K562 (cell line): ENCODE data around the gene IL27RA. TPM values are rescaled to one million over a fixed set of nuclear protein-coding genes. Genes with fewer than 3 reads are reported as not detected.

Source experiments
- CHD2 ChIP-seq: IDR thresholded peaks from 2 replicates; pipeline ENCODE4 v1.6.1; 2011; ENCODE audit warnings: low read depth, low read length
- CREBBP ChIP-seq: IDR thresholded peaks from one replicate; pipeline ENCODE4 v1.6.1; 2012; ENCODE audit warnings: low read depth, mild to moderate bottlenecking, control low read depth, inconsistent platforms, low read length
- HDAC6 ChIP-seq: IDR thresholded peaks from 2 replicates; pipeline ENCODE4 v1.6.1; 2012; ENCODE audit warnings: low read depth, mild to moderate bottlenecking, control low read depth, inconsistent platforms, low read length, moderate library complexity
- KDM4B ChIP-seq, 2 experiments: fragments of 450-650 bp in 1 of 2; sonication (generic) in 1 of 2; IDR thresholded peaks; 2 replicates each; pipeline ENCODE4 v1.6.1; 2016 to 2017; ENCODE audit warnings: borderline replicate concordance in 2 of 2, antibody characterized with exemption in 1 of 2, low read depth in 1 of 2, mild to moderate bottlenecking in 1 of 2
- LEF1 ChIP-seq: fragments of 450-650 bp; IDR thresholded peaks from 2 replicates; pipeline ENCODE4 v1.6.1; 2016; ENCODE audit warnings: mild to moderate bottlenecking
- NR2C2 ChIP-seq, 2 experiments: fragments of 200-800 bp in 1 of 2; sonication (Bioruptor generic) in 1 of 2; sonication (generic) in 1 of 2; formaldehyde crosslinking in 1 of 2; IDR thresholded peaks; 2 replicates each; pipeline versions ENCODE4 v1.6.1 to v1.8.0; 2016 to 2022; ENCODE audit warnings: mild to moderate bottlenecking in 1 of 2, missing compliant biosample characterization in 1 of 2, missing genetic modification characterization in 1 of 2, missing genetic modification reagents in 1 of 2
- NRF1 ChIP-seq, 2 experiments: fragments of 450-650 bp; IDR thresholded peaks in 1 of 2; conservative IDR thresholded peaks in 1 of 2; 2 replicates each; pipeline ENCODE4 v1.6.1; 2014; ENCODE audit warnings: mild to moderate bottlenecking in 2 of 2
- STAT5B ChIP-seq: fragments of 250-450 bp; sonication (Bioruptor Pico); IDR thresholded peaks from 2 replicates; pipeline ENCODE4 v1.8.0; 2021; ENCODE audit warnings: mild to moderate bottlenecking, inconsistent platforms
- SUPT5H ChIP-seq: fragments of 450-650 bp; IDR thresholded peaks from 2 replicates; pipeline ENCODE4 v1.6.1; 2016
- TEAD1 ChIP-seq, 2 experiments: fragments of 450-650 bp in 1 of 2; sonication (generic) in 1 of 2; formaldehyde crosslinking; IDR thresholded peaks; 2 replicates each; pipeline versions ENCODE4 v1.4.0 to v1.8.0; 2020 to 2022; ENCODE audit warnings: mild to moderate bottlenecking in 2 of 2, missing genetic modification reagents in 1 of 2
- ZNF584 ChIP-seq: fragments of 200-800 bp; sonication (Bioruptor generic); IDR thresholded peaks from 2 replicates; pipeline ENCODE4 v1.6.1; 2016; ENCODE audit warnings: low read depth, mild to moderate bottlenecking, missing genetic modification characterization, missing compliant biosample characterization
- polyA plus RNA-seq, 8 experiments: library from polyadenylated mRNA; depleted of rRNA in 4 of 8; stranded (reverse) in 5 of 8; unstranded in 3 of 8; fragments of >200 nt; fragmentation: Nextera tagmentation in 2 of 8; fragmentation: Illumina TruSeq in 1 of 8; extraction: Ambion mirVana in 2 of 8; extraction: Trizol in 1 of 8; gene quantifications; 2 replicates each; pipeline versions ENCODE4 v1.2.1 to v1.2.3, GENCODE V29; 2011 to 2014; ENCODE audit warnings: inconsistent platforms in 1 of 8, missing spikeins in 1 of 8
- total RNA-seq, 7 experiments: library from RNA; depleted of rRNA in 6 of 7; stranded (reverse); fragments of >200 nt in 6 of 7; fragmentation: Illumina TruSeq in 2 of 7; extraction: Trizol in 2 of 7; gene quantifications; 2 replicates each; pipeline versions ENCODE4 v1.2.1 to v1.2.3, GENCODE V29; 2011 to 2021; ENCODE audit warnings: low replicate concordance in 1 of 7
- TF ChIP-seq, protein P1 (sequence below): fragments of 250-450 bp; sonication (Bioruptor Pico); IDR thresholded peaks from 2 replicates; pipeline ENCODE4 v1.8.0; 2022; ENCODE audit warnings: inconsistent platforms
- TF ChIP-seq, protein P2 (sequence below): fragments of 250-450 bp; sonication (Bioruptor Pico); IDR thresholded peaks from 2 replicates; pipeline ENCODE4 v1.8.0; 2022; ENCODE audit warnings: moderate library complexity, mild to moderate bottlenecking, inconsistent platforms
- TF ChIP-seq, protein P3 (sequence below): fragments of 450-650 bp; formaldehyde crosslinking; IDR thresholded peaks from 2 replicates; pipeline ENCODE4 v1.4.0; 2020; ENCODE audit warnings: mild to moderate bottlenecking, mixed read lengths
- TF ChIP-seq, protein P4 (sequence below): fragments of 200-800 bp; sonication (Bioruptor generic); IDR thresholded peaks from 2 replicates; pipeline ENCODE4 v1.6.1; 2017; ENCODE audit warnings: missing genetic modification characterization, missing compliant biosample characterization
- TF ChIP-seq, protein P5 (sequence below): fragments of 250-450 bp; sonication (Bioruptor Pico); IDR thresholded peaks from 2 replicates; pipeline ENCODE4 v1.4.0; 2020; ENCODE audit warnings: mild to moderate bottlenecking
- TF ChIP-seq, protein P6 (sequence below): sonication (generic); formaldehyde crosslinking; IDR thresholded peaks from 2 replicates; pipeline ENCODE4 v1.8.0; 2022; ENCODE audit warnings: missing genetic modification reagents, mild to moderate bottlenecking, moderate library complexity, borderline replicate concordance

Gene IL27RA
- total and polyA plus RNA-seq, 9 of the 15 experiments (the other 6 are each of a cell fraction or from before 2014, with no cell fraction given) = 1.9 to 15.9 (median 12.0) TPM

DNA sequence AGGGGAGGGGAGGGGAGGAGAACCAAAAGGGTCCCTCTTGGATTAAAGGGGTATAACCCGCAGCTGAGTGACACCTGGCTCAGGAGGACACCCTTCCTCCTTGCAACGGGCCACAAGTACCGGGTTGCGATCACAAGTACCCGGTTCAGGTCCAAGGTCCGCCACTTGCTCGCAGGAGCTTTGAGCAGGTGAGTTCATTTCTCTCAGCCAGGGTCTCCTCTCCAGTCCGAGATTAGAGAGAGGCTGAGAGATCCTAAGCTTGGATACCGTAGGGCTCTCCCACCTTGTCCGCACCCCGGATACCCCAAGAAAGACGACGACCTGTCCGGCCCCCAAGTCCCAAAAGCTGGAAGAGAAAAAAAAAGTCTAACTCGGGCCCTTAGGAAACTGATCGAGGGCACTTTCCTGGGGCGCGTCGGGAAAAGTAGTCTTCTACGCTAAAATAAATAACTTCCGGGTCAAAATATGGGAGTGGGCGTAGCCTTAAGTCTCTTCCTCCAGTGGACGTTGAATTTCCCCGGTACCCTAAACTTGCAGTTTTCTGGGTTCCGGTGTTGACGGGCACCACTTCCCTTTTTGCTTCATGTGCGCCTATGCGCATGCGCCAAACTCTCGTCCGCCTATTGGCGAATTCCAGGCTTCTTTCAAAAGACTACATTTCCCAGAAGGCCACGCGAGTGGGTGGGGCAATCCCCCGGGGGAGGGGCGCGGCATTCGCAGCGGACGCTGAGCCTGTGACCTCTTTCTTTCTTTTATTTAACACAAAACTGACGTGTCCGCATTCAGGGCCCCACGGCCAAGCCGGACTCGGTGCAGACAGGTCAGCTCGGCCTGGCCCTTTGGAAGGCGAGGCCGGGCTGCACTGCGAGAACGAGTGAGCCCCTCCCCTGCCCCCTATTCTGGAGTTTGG, 49.6 kb downstream of the IL27RA start (continued):
- TF ChIP-seq, protein P1, sequence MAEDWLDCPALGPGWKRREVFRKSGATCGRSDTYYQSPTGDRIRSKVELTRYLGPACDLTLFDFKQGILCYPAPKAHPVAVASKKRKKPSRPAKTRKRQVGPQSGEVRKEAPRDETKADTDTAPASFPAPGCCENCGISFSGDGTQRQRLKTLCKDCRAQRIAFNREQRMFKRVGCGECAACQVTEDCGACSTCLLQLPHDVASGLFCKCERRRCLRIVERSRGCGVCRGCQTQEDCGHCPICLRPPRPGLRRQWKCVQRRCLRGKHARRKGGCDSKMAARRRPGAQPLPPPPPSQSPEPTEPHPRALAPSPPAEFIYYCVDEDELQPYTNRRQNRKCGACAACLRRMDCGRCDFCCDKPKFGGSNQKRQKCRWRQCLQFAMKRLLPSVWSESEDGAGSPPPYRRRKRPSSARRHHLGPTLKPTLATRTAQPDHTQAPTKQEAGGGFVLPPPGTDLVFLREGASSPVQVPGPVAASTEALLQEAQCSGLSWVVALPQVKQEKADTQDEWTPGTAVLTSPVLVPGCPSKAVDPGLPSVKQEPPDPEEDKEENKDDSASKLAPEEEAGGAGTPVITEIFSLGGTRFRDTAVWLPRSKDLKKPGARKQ (CRISPR knock-in tag) = no peak
- TF ChIP-seq KDM4B (IDR thresholded peaks at IDR 0.05; ENCODE audit: borderline replicate concordance in 2 of 2, low read depth in 1 of 2) (no peak; a peak in 1 of 4 replicates), CREBBP (no peak), NR2C2 (CRISPR knock-in tag; IDR thresholded peaks at IDR 0.05) (peak; percentile 97), NR2C2 (tag; IDR thresholded peaks at IDR 0.05) (peak; percentile 100), TEAD1 (CRISPR knock-in tag; IDR thresholded peaks at IDR 0.05) (peak; percentile 61 to 96), ZNF584 (CRISPR knock-in tag) (no peak), STAT5B (no peak), CHD2 (no peak), NRF1 (conservative IDR thresholded peaks at IDR 0.05 in 1 of 2, IDR thresholded peaks at IDR 0.05 in 1 of 2) (peak; percentile 98), HDAC6 (no peak), LEF1 (no peak), SUPT5H (peak; percentile 62; the same call in 1 of the 2 replicates)
- TF ChIP-seq, protein P2, sequence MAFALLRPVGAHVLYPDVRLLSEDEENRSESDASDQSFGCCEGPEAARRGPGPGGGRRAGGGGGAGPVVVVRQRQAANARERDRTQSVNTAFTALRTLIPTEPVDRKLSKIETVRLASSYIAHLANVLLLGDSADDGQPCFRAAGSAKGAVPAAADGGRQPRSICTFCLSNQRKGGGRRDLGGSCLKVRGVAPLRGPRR (CRISPR knock-in tag) = no peak
- TF ChIP-seq, protein P3, sequence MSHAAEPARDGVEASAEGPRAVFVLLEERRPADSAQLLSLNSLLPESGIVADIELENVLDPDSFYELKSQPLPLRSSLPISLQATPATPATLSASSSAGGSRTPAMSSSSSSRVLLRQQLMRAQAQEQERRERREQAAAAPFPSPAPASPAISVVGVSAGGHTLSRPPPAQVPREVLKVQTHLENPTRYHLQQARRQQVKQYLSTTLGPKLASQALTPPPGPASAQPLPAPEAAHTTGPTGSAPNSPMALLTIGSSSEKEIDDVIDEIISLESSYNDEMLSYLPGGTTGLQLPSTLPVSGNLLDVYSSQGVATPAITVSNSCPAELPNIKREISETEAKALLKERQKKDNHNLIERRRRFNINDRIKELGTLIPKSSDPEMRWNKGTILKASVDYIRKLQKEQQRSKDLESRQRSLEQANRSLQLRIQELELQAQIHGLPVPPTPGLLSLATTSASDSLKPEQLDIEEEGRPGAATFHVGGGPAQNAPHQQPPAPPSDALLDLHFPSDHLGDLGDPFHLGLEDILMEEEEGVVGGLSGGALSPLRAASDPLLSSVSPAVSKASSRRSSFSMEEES (CRISPR knock-in tag) = no peak
- TF ChIP-seq, protein P4, sequence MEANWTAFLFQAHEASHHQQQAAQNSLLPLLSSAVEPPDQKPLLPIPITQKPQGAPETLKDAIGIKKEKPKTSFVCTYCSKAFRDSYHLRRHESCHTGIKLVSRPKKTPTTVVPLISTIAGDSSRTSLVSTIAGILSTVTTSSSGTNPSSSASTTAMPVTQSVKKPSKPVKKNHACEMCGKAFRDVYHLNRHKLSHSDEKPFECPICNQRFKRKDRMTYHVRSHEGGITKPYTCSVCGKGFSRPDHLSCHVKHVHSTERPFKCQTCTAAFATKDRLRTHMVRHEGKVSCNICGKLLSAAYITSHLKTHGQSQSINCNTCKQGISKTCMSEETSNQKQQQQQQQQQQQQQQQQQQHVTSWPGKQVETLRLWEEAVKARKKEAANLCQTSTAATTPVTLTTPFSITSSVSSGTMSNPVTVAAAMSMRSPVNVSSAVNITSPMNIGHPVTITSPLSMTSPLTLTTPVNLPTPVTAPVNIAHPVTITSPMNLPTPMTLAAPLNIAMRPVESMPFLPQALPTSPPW (CRISPR knock-in tag) = peak; percentile 94
- TF ChIP-seq, protein P5, sequence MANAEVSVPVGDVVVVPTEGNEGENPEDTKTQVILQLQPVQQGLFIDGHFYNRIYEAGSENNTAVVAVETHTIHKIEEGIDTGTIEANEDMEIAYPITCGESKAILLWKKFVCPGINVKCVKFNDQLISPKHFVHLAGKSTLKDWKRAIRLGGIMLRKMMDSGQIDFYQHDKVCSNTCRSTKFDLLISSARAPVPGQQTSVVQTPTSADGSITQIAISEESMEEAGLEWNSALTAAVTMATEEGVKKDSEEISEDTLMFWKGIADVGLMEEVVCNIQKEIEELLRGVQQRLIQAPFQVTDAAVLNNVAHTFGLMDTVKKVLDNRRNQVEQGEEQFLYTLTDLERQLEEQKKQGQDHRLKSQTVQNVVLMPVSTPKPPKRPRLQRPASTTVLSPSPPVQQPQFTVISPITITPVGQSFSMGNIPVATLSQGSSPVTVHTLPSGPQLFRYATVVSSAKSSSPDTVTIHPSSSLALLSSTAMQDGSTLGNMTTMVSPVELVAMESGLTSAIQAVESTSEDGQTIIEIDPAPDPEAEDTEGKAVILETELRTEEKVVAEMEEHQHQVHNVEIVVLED (CRISPR knock-in tag) = no peak; the same call in none of the 2 replicates
- TF ChIP-seq, protein P6, sequence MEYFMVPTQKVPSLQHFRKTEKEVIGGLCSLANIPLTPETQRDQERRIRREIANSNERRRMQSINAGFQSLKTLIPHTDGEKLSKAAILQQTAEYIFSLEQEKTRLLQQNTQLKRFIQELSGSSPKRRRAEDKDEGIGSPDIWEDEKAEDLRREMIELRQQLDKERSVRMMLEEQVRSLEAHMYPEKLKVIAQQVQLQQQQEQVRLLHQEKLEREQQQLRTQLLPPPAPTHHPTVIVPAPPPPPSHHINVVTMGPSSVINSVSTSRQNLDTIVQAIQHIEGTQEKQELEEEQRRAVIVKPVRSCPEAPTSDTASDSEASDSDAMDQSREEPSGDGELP (CRISPR knock-in tag) = peak; percentile 65; the same call in 1 of the 2 replicates
